SHP77 treated with DMSO at 0.1 percent for 48 hours (cell line): Measurements from ENCODE around the gene CLDN18.

Source experiments
- DNase-seq: peaks from one replicate; lab custom pipeline; 2025; lab: John Stamatoyannopoulos, UW

The CLDN18 gene

GRCh38 chr3:138025553-138025952 is 15.6 kb downstream of the CLDN18 start:
- DNase-seq: no peak

GRCh38 chr3:138027821-138028220 is 17.9 kb downstream of the CLDN18 start:
- DNase-seq: no peak

- DNase-seq: no peak
Observed at GRCh38 chr3:138030734-138031280, 20.8 kb downstream of the CLDN18 start.

- DNase-seq: no peak
Observed at GRCh38 chr3:138031536-138031935, 21.6 kb downstream of the CLDN18 start.

- DNase-seq: no peak
Observed at GRCh38 chr3:138032567-138032966, 22.6 kb downstream of the CLDN18 start.

GRCh38 chr3:138033202-138033691 is 23.3 kb downstream of the CLDN18 start:
- no peak for DNase-seq

GRCh38 chr3:138034918-138035317 is 25.0 kb downstream of the CLDN18 start:
- DNase-seq: no peak

- DNase-seq: no peak
Observed at GRCh38 chr3:138036572-138036971, 26.6 kb downstream of the CLDN18 start.

GRCh38 chr3:138038725-138039462 is 28.9 kb downstream of the CLDN18 start:
- DNase-seq: no peak

GRCh38 chr3:138042043-138042442 is 32.1 kb downstream of the CLDN18 start:
- no peak for DNase-seq

GRCh38 chr3:138043266-138044029 is 33.5 kb downstream of the CLDN18 start:
- DNase-seq: no peak

GRCh38 chr3:138046085-138046484 is 36.1 kb downstream of the CLDN18 start:
- DNase-seq: no peak

- DNase-seq: no peak
Observed at GRCh38 chr3:138046955-138047354, 37.0 kb downstream of the CLDN18 start.

- no peak for DNase-seq
Observed at GRCh38 chr3:138047596-138048158, 37.7 kb downstream of the CLDN18 start.

- DNase-seq: no peak
Observed at GRCh38 chr3:138049157-138049919, 39.4 kb downstream of the CLDN18 start.

- peak; percentile 6 for DNase-seq
Observed at GRCh38 chr3:138051947-138052802, 42.2 kb downstream of the CLDN18 start.

- no peak for DNase-seq
Observed at GRCh38 chr3:138054057-138054456, 44.1 kb downstream of the CLDN18 start.

- DNase-seq: no peak
Observed at GRCh38 chr3:138057384-138057783, 47.4 kb downstream of the CLDN18 start.

- no peak for DNase-seq
Observed at GRCh38 chr3:138059261-138059660, 49.3 kb downstream of the CLDN18 start.

- DNase-seq: no peak
Observed at GRCh38 chr3:138060792-138061191, 50.8 kb downstream of the CLDN18 start.

GRCh38 chr3:138062037-138062436 is 52.1 kb downstream of the CLDN18 start:
- no peak for DNase-seq
